ENCODE results near the gene NPAT. TPM values are rescaled to one million over a fixed set of nuclear protein-coding genes. Genes with fewer than 3 reads are reported as not detected.

Gene NPAT
- total and polyA plus RNA-seq, 2 of the 4 experiments (the other 2 are of a cell fraction), result 3.1 to 10.6 TPM

GRCh38 chr11:108233277-108233945 lies 11.0 kb upstream of the NPAT start:
- no CpG with 5 or more reads among the region's 2 CpGs for WGBS, 2 experiments (ENCODE audit: extremely low coverage in 2 of 2, insufficient read length in 1 of 2)
- no peak overlapping the region for H2BK20ac ChIP-seq (ENCODE audit: low read depth, low read length)
- intact Hi-C loops (cut with micrococcal nuclease), result no loop called here

More at GRCh38 chr11:108233277-108233945, 11.0 kb upstream of the NPAT start:
- ATAC-seq (ENCODE audit: low read depth), result no peak
- dilution Hi-C loops (cut with HindIII; ENCODE audit: low sequenced_read_pairs, unreplicated experiment) (no loop called here), in situ Hi-C loops (cut with MboI; ENCODE audit: low sequenced_read_pairs) (no loop called here)
- Histone ChIP-seq H2BK5ac (ENCODE audit: low read depth, low read length, poor library complexity, severe bottlenecking) (no peak overlapping the region), H3K14ac (replicated peaks; ENCODE audit: low read depth, low read length) (no peak overlapping the region), H4K20me1 (ENCODE audit: insufficient read depth, low read length) (no peaks in the 10 kb centered on the region), H2BK15ac (ENCODE audit: low read depth, low read length) (no peak overlapping the region), H3K79me1 (ENCODE audit: low read depth in 1 of 2, low read length in 2 of 2) (peaks cover 0 to 13% of the 10 kb centered on the region in 2 experiments; a peak in 1 of 4 replicates), H3K56ac (ENCODE audit: extremely low read depth, insufficient read depth, low read length) (no peak overlapping the region), H2AK9ac (replicated peaks; ENCODE audit: low read depth, low read length, poor library complexity) (no peak overlapping the region), H3K18ac (ENCODE audit: low read depth, low read length) (no peak overlapping the region), H3K9ac (ENCODE audit: low read depth, low read length) (no peak overlapping the region), H3K27ac (ENCODE audit: insufficient read depth, low read length) (no peak overlapping the region), H2AK5ac (ENCODE audit: low read depth, low read length) (no peak overlapping the region), H3K4me1 (ENCODE audit: control insufficient read depth, insufficient read depth, low read length) (no peaks in the 10 kb centered on the region), H4K5ac (ENCODE audit: low read depth, low read length) (no peak overlapping the region), H3K4me2 (ENCODE audit: low read depth, low read length) (no peak overlapping the region), H4K91ac (ENCODE audit: insufficient read depth, low read depth, low read length) (no peak overlapping the region), H3K27me3 (ENCODE audit: control insufficient read depth, insufficient read depth, low read length) (no peaks in the 10 kb centered on the region), H2AFZ (replicated peaks; ENCODE audit: low read length, poor library complexity) (no peak overlapping the region), H3K4me3 (ENCODE audit: insufficient read depth, low read depth, low read length) (no peak overlapping the region), H3K9me1 (ENCODE audit: insufficient read depth, low read length) (peaks cover 5% of the 10 kb centered on the region; the same call in 1 of the 2 replicates), H3K4ac (ENCODE audit: low read depth, low read length) (no peak overlapping the region), H2BK120ac (ENCODE audit: low read depth, low read length) (no peak overlapping the region), H4K8ac (ENCODE audit: low read depth in 2 of 2, low read length in 2 of 2) (no peak overlapping the region), H3K23ac (ENCODE audit: low read depth, low read length) (no peak overlapping the region), H3K36me3 (ENCODE audit: control insufficient read depth, insufficient read depth, low read length) (peaks cover 31% of the 10 kb centered on the region), H3K9me3 (ENCODE audit: control insufficient read depth, insufficient read depth, low read length) (no peaks in the 10 kb centered on the region; the same call in 1 of the 2 replicates)
- no TSS peak for BruUV-seq (replicated peaks)
- no peak for DNase-seq
- ChIA-PET CTCF (no interaction called here), POLR2A (ENCODE audit: unreplicated experiment) (no interaction called here)
- no peak for TF ChIP-seq CTCF (conservative IDR thresholded peaks at IDR 0.05; ENCODE audit: low read depth, low read length)
- TF ChIP-seq CHD1 (IDR thresholded peaks at IDR 0.05; ENCODE audit: low read depth, low read length), result no peak
- no peak for TF ChIP-seq RFX5 (IDR thresholded peaks at IDR 0.05; ENCODE audit: low read depth, low read length)
- no peak for TF ChIP-seq NFE2L2 (IDR thresholded peaks at IDR 0.05; ENCODE audit: low read depth, low read length)
- no peak for TF ChIP-seq SMC3 (IDR thresholded peaks at IDR 0.05; ENCODE audit: low read depth, low read length)
- TF ChIP-seq BHLHE40 (IDR thresholded peaks at IDR 0.05; ENCODE audit: low read depth, low read length), result no peak
